Measurements from ENCODE around the gene ACD.

- TF ChIP-seq CTCF (tag by site-specific recombination; IDR thresholded peaks at IDR 0.05) (no peak), ZNF621 (tag by site-specific recombination; IDR thresholded peaks at IDR 0.05) (no peak), YY1 (tag by site-specific recombination; IDR thresholded peaks at IDR 0.05) (no peak), ZNF239 (tag by site-specific recombination; IDR thresholded peaks at IDR 0.05) (no peak), ZSCAN18 (tag by site-specific recombination; IDR thresholded peaks at IDR 0.05) (no peak), ZFP37 (tag by site-specific recombination; IDR thresholded peaks at IDR 0.05) (no peak), REST (tag by site-specific recombination; IDR thresholded peaks at IDR 0.05) (no peak), ZIC2 (tag by site-specific recombination; IDR thresholded peaks at IDR 0.05) (no peak), GLI4 (tag by site-specific recombination; IDR thresholded peaks at IDR 0.05) (no peak), ZNF449 (tag by site-specific recombination; IDR thresholded peaks at IDR 0.05) (no peak), ZNF423 (tag by site-specific recombination; IDR thresholded peaks at IDR 0.05) (no peak), ZNF311 (tag by site-specific recombination; IDR thresholded peaks at IDR 0.05; ENCODE audit: borderline replicate concordance) (no peak), ZFP41 (tag by site-specific recombination; IDR thresholded peaks at IDR 0.05; ENCODE audit: borderline replicate concordance) (no peak)
Observed at GRCh38 chr16:67704110-67704509, 44.0 kb upstream of the ACD start.

Data from HEK293 (cell line).